NCI-H748 (cell line): ENCODE results near the gene GUCY2D.

ENCODE experiments used
- DNase-seq: peaks from one replicate; lab custom pipeline; 2025; ENCODE audit not compliant: unreplicated experiment; lab: John Stamatoyannopoulos, UW

Gene GUCY2D

GRCh38 chr17:8001976-8002720 is at the start of gene GUCY2D:
TSS of gene GUCY2D (plus strand) at chr17:8002615. CDS start at chr17:8003048, 433 bp downstream.
- DNase-seq: no peak

DNA sequence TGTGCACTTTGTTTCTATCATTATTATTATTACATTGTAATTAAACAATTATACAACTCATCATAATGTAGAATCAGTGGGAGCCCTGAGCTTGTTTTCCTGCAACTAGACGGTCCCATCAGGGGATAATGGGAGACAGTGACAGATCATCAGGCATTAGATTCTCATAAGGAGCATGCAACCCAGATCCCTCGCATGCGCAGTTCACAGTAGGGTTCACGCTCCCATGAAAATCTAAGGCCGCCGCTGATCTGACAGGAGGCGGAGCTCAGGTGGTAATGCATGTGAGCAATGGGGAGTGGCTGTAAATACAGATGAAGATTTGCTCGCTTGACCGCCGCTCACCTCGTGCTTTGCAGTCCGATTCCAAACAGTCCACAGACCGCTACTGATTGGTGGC is 49.1 kb upstream of the GUCY2D start:
- DNase-seq: peak; percentile 24

DNA sequence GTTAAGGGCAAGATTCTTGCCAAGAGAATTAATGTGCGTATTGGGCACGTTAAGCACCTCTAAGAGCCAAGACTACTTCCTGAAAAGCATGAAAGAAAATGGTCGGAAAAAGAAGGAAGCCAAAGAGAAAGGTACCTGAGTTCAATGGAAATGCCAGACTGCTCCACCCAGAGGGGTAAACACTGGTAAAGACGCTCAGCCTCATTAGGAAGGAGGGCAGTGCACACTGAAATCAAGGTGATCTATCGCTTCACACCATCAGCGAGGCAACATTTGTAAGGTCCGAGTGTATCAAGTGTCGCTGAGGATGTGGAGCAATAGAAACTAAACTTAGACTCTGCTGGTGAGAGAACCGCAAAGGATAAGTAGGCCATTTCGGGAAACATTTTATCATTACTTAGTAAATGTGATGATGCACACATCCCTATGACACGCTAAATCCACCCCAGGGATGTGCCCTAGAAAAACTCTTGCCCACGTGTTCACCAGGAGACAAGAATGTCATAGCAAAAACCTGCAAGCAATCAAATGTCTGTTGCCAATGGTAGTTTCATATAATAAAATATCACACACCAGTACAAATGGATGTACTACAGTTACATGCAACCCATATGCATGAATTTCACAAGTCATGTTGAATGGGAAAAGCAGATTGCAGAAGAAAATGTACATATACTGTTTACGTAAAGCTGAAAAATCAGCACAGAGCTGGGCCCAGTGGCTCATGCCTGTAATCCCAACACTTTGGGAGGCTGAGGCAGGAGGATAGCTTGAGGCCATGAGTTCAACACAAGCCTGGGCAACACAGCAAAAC is 46.8 kb upstream of the GUCY2D start:
- DNase-seq: no peak

GRCh38 chr17:7956228-7956965 is 46.0 kb upstream of the GUCY2D start:
- DNase-seq: no peak

GRCh38 chr17:7959503-7960253 is 42.7 kb upstream of the GUCY2D start:
- DNase-seq: no peak

DNA sequence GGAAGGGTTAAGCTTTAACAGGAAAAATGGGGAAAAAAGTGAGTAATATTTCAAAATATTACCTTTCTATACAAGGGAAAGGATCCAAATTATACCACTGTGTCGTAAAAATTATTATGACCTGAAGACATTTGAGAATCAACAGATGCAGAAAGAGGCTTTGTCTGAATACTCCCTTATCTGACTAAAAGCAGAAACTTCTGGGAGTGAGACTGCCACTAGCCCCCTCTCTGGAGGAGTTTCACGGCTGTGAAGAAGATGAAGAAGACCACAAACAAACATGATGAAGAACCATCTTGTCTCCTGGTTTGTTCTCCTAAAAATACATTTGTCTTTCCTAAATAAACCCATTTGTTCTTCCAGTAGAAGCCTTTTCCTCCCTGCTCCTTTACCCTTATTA is 41.0 kb upstream of the GUCY2D start:
- DNase-seq: no peak

- DNase-seq: no peak
These were observed 34.7 kb upstream of the GUCY2D start for GRCh38 chr17:7967751-7968150.

DNA sequence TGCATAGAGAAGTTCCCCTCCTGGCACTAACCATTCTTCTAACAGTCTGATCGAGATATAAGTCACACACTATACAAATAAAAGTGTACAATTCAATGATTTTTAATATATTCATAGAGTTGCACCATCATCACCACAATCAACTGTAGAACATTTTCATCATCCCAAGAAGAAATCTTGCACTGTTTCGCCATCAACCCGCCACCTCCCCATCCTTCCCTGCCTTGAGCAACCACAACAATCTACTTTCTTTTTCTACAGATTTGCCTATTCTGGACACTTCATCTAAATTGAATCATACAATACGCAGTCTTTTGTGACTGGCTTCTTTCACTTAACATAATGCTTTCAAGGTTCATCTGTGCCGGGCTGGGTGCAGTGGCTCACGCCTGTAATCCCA is 33.0 kb upstream of the GUCY2D start:
- DNase-seq: no peak

GRCh38 chr17:7971651-7972050 is 30.8 kb upstream of the GUCY2D start:
- DNase-seq: no peak

DNA sequence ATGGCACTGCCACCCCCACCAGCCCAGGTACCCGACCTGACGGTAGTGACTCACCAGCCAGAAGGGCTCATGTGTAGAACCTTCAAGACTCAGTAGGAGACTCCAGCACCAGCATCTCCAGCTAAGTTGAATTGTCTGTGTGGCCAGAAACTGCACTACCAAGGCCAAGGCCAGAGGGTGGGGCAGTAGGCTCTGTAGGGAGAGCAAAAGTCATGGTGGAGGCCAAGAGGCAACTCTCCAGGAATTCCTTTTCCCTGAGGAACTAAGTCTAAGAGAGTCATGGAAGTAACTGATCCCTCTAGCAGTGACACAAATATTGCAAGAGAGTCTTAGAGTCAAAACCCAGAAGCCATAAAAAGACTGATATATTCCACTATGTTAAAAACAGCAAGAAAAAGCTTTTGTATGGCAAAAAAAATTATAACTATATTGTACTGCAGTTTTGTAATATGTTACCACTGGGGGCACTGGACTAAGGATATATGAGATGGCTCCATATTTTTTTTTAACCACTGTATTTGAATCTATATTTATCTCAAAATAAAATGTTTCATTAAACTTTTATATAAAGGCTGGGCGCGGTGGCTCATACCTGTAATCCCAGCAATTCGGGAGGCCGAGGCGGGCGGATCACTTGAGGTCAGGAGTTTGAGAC is 30.2 kb upstream of the GUCY2D start:
- DNase-seq: no peak

DNA sequence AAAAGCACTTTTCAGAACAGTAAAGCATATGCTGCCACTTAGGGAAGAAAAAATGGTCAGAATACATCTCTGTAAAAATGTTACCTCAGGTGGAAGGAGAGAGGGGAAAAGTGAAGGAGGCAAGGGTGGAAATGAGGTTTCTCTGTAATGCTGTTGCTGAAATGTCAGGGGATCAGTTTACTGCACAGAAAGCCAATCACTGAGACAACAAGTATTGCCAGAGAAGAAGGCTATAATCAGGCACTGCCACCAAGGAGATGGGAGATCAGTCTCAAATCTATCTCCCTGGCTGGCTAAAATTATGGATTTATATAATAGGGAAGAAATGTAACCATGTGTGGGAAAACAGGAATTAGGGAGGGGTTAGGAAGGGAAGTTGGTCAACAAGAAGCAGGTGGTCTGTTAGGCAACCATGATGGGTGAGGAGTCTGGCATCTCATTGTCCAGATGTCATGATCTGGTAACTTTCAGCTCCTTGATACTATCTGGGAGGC is 27.7 kb upstream of the GUCY2D start:
- DNase-seq: no peak

DNA sequence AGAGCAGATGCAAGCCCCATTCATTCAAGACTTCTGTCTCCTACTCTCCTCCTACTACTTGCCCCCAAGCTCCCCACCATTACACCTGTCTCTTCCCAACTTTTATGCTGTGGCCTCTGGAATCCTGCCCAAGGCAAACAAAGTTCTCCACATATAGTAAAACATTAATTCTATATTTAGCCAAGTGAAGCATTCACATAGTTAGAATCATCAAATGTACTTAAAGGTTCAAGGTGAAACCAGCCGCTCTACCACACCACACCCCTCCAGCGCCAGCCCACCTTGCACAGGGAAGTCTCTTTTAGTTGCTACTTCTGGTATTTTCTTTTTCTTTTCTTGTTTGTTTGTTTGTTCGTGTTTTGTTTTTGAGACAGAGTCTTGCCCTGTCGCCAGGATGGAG is 25.4 kb upstream of the GUCY2D start:
- DNase-seq: no peak

DNA sequence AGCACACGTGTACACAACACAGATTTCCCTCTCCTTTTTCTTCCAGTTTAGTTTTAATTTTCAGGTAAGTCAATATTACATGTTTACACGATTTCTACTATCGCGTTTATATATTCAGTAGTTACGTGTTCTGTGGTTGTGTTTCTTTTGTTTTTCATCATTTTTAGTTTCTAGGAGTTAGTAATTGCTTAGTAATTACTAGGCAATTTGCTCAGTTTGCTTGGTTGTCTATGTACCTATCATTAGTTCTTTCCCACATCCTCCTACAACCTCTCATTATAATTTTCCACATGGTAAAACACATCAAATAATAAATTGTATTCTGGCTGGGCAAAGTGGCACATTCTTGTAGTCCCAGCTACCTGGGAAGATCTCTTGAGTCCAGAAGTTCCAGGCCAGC is 24.6 kb upstream of the GUCY2D start:
- peak; percentile 26 for DNase-seq

GRCh38 chr17:7982173-7982572 is 20.2 kb upstream of the GUCY2D start:
- no peak for DNase-seq

DNA sequence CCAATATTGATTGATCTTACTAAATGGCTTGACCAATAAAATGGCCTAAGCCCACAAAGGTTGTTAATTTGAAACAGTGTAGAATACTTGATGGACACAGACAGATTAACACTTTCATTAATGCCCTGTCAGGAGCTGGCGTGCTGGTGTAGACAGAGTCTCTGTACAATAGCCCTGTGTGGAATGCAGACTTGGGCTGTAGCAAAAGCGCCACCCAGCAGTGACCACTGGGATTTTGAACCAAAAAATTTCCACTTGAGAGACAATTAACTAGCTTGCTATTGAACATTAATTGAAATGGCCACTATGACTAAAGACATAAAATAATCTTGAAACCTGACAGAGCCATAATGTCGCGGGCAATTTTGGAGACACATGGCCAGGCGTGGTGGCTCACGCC is 19.7 kb upstream of the GUCY2D start:
- peak; percentile 53 for DNase-seq

DNA sequence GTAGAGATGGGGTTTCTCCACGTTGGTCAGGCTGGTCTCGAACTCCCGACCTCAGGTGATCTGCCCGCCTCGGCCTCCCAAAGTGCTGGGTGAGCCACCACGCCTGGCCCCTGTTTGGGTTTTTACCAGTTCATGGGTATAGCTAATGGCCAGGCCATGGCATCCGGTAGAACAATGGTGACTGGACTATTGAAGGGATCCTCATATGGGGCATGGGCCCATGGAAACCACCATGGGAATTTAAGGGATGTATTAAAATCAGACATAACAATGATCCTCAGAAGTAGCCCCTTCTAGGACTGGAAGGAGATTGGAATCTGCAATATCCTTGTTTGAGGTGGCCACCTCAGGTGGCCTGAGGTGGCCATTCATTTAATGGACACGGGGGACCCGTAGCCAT is 17.5 kb upstream of the GUCY2D start:
- DNase-seq: no peak

DNA sequence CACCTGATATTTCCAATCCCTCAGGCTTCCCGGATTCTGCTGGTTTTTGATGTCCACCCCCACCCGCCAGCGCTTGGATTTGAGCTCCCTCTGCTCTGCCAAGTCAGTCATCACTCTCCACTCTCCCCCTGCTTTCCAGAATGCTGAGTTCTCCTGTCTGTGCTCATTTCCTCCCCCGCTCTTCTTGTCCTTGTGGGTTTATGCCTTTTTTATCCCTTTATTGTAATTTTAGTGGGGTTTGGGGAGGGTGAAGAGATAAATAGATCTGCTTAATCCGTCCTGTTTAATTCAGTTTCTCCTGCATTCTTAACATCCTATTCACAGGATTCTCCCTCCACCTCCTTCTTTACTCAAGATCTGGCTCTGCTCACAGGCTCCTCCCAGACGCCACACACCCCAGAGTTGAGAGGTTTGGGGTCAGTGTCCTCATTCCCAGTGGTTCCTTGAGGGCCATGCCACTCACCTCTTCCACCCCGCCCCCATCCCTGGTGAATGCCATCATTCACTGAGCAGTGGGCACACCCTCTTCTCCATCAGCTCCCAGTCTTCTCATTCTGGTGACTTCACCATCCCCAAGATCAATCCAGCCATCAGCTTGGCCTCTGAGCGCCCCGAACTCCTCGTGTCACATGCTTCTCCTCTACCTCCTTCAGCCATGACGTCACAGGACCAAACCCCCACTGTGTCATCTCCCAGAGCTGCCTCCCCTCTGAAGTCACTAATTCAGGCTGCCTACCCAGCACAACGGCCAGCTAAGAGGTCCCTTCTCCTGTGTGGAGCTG is 15.1 kb upstream of the GUCY2D start:
- no peak for DNase-seq

DNA sequence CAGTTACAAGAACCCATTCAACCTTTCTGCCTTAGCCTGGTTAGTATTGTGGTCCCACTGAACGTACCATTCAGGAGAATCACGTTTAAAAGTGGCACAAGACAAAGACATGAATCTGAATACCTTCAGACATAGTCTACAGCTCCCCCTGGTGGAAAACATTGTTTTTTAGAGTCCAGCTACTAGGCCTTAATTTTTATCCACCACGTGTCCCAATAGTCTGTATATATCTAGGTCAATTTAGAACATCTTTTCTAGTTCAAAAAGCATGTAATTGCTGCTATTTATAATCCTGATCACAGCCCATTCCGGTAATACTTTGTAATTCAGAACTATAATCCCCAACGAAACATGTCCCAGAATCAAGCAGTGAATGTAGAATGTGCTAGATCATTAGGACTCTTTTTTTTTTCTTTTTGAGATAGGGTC is 13.7 kb upstream of the GUCY2D start:
- peak; percentile 92 for DNase-seq
